A549 (cell line): Measurements from ENCODE around the gene MRPL17.

Experiments used
- CBX2 ChIP-seq: fragments of 200-600 bp; sonication (generic); IDR thresholded peaks from 2 replicates; pipeline ENCODE4 v1.6.1; 2016; ENCODE audit warnings: low read depth, mild to moderate bottlenecking, borderline replicate concordance
- CHD4 ChIP-seq: fragments of 200-600 bp; sonication (generic); IDR thresholded peaks from 2 replicates; pipeline ENCODE4 v1.6.1; 2016; ENCODE audit warnings: antibody characterized with exemption, mild to moderate bottlenecking, borderline replicate concordance
- MYC ChIP-seq: IDR thresholded peaks from 2 replicates; pipeline ENCODE4 v1.6.1; 2012; ENCODE audit warnings: mild to moderate bottlenecking, inconsistent platforms, low read length, improper control_type of control experiment, borderline replicate concordance
- POLR2AphosphoS2 ChIP-seq: conservative IDR thresholded peaks from 2 replicates; pipeline ENCODE4 v1.6.1; 2012; ENCODE audit warnings: low read length, improper control_type of control experiment, inconsistent platforms
- RAD21 ChIP-seq, 2 experiments: fragments of >200 bp in 1 of 2; sonication (Bioruptor Twin) in 1 of 2; formaldehyde crosslinking in 1 of 2; IDR thresholded peaks in 1 of 2; conservative IDR thresholded peaks in 1 of 2; 2 replicates in 1 of 2; 3 replicates in 1 of 2; pipeline ENCODE4 v1.6.1; 2012 to 2018; ENCODE audit warnings: inconsistent platforms in 1 of 2
- RFX5 ChIP-seq: fragments of 450-650 bp; IDR thresholded peaks from 2 replicates; pipeline ENCODE4 v1.7.1; 2014; ENCODE audit warnings: antibody characterized with exemption, mild to moderate bottlenecking, moderate library complexity
- SREBF2 ChIP-seq: fragments of 450-650 bp; IDR thresholded peaks from 2 replicates; pipeline ENCODE4 v1.6.1; 2014; ENCODE audit warnings: mild to moderate bottlenecking, moderate library complexity
- TF ChIP-seq, protein P1 (sequence below): fragments of >200 bp; sonication (Bioruptor Twin); formaldehyde crosslinking; IDR thresholded peaks from 3 replicates; pipeline ENCODE4 v1.5.1; 2016
- TF ChIP-seq, protein P2 (sequence below): IDR thresholded peaks from 2 replicates; pipeline ENCODE4 v1.6.1; 2012

DNA sequence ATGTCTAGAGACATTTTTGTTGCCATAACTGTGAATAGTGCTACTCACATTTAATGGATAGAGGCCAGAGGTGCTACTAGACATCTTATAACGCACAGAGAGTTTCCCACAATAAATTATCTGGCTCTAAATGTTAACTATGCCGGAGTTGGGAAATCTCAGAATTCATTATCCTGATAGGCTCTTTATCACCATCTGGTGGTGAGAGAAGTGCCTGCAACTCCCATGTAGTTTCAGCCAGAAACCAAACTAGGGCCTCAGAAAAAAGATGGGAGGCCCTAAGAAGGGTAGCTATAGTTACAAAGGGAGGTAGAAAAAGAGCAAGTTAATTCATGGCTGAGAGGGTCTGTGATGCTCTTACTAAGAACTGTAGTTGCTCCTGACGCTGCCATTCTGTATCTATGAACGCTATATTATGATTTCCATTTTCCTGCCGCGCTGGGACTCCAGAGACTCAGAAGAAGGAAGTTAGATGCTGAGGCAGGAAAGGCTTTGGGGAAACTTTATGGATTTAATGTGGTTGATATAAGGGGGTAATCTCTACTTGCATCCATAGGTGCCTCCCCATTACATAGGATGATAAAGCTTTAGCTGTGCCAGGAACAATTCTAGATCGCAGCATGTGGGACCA is 22.9 kb upstream of the MRPL17 start:
- TF ChIP-seq, protein P1, sequence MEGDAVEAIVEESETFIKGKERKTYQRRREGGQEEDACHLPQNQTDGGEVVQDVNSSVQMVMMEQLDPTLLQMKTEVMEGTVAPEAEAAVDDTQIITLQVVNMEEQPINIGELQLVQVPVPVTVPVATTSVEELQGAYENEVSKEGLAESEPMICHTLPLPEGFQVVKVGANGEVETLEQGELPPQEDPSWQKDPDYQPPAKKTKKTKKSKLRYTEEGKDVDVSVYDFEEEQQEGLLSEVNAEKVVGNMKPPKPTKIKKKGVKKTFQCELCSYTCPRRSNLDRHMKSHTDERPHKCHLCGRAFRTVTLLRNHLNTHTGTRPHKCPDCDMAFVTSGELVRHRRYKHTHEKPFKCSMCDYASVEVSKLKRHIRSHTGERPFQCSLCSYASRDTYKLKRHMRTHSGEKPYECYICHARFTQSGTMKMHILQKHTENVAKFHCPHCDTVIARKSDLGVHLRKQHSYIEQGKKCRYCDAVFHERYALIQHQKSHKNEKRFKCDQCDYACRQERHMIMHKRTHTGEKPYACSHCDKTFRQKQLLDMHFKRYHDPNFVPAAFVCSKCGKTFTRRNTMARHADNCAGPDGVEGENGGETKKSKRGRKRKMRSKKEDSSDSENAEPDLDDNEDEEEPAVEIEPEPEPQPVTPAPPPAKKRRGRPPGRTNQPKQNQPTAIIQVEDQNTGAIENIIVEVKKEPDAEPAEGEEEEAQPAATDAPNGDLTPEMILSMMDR = peak; percentile 76
- no peak for TF ChIP-seq RFX5
- no peak for TF ChIP-seq SREBF2
- no peak for TF ChIP-seq CHD4
- TF ChIP-seq POLR2AphosphoS2 = no peak
- TF ChIP-seq CBX2 = no peak
- TF ChIP-seq, protein P2, sequence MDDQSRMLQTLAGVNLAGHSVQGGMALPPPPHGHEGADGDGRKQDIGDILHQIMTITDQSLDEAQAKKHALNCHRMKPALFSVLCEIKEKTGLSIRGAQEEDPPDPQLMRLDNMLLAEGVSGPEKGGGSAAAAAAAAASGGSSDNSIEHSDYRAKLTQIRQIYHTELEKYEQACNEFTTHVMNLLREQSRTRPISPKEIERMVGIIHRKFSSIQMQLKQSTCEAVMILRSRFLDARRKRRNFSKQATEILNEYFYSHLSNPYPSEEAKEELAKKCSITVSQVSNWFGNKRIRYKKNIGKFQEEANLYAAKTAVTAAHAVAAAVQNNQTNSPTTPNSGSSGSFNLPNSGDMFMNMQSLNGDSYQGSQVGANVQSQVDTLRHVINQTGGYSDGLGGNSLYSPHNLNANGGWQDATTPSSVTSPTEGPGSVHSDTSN = no peak
- no peak for TF ChIP-seq MYC
- TF ChIP-seq RAD21 (conservative IDR thresholded peaks at IDR 0.05 in 1 of 2, IDR thresholded peaks at IDR 0.05 in 1 of 2) = peak; percentile 60 to 62
